Hindlimb muscle (tissue), 1 donor: Measurements from ENCODE around the gene CAMK2A. TPM values are rescaled to one million over a fixed set of nuclear protein-coding genes. Genes with fewer than 3 reads are reported as not detected.
"Not testable (repeated sequence)": the region's sequence is repeated elsewhere in the genome, so short reads cannot be mapped to it uniquely, and the experiment has no call there.

Experiments
- DNase-seq: peaks from one replicate; pipeline ENCODE4 v3.0.0-alpha.2; 2013
- polyA plus RNA-seq: library from polyadenylated mRNA; unstranded; fragments of 120-200 nt; gene quantifications from one replicate; pipeline ENCODE4 v1.2.1, GENCODE V29; 2013; ENCODE audit not compliant: insufficient read length

The CAMK2A gene
- polyA plus RNA-seq, 1 donor, result 116 TPM

DNA sequence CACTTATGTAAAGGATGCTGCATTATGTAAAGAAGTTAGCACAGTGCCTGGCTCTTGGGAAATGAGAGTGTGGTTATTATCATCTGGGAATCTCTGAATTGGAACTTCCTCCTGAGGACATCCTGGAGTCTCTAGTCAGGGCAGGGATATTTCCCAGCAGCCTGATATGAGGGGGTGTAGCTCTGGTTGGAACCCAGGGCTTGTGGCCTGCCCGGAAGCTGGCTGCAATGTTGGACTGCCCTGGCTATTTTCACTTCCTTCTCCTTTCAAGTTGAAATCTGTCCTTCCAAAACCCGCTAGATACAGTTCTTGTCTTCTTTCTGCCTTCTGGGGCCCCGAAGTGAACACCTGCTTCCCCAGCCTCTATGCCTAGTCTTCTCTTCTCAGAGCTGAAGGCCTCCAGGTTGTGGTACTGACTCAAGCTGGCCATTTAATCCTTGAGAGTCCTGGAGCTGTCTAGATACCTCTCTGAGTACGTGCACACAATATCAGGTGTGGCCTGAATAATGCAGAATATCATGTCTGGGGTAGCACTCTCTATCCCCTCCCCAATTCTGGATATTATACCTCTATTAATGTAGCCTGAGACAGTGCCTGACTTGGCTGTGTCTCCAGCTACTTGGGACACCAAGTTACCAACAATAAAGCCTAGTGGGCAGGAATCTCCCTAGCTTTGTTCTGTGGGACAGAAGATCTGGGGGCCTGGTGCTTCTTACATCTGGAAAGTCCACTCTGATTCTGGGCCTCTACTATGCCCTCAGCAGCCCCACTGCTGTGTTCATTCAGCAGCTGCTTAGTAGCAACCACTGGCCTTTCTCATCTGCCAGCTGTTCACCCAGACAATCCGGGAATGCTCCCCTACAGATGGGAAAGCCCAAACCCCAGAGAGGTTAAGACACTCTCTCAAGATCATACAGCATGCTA is 54.7 kb downstream of the CAMK2A start:
- DNase-seq, result no peak

DNA sequence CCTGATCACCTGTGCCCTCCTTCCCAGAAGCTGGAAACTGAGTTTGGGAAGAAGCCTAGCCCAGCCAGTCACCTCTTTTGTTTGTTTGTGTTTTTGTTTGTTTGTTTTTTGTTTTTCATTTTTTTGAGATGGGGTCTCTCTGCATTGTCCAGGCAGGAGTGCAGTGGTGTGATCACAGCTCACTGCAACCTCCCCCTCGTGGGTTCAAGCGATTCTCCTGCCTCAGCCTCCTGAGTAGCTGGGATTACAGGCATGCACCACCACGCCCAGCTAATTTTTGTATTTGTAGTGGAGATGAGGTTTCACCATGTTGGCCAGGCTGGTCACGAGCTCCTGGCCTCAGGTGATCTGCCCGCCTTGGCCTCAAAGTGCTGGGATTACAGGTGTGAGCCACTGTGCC is 55.9 kb downstream of the CAMK2A start:
- DNase-seq, result not testable (repeated sequence)

DNA sequence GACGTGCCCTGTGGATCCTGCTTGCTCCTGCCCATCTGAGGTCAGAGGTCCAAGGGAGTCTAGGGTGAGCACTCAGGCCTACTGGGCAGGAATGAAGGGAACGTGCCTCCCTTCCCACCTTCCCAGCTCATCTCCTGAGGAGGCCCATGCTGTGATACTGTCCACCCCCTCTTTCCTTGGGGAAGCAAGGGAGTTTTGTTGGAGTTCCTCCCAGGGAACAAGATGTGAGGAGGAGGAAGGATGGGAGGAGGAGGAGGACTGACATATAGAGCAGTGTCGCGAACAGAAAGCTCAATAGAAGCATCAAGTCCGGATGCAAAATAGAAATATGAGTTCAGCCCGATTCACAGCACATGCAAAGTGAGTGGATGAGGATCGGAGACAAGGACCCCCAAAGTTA is 58.7 kb downstream of the CAMK2A start:
- DNase-seq, result no peak

DNA sequence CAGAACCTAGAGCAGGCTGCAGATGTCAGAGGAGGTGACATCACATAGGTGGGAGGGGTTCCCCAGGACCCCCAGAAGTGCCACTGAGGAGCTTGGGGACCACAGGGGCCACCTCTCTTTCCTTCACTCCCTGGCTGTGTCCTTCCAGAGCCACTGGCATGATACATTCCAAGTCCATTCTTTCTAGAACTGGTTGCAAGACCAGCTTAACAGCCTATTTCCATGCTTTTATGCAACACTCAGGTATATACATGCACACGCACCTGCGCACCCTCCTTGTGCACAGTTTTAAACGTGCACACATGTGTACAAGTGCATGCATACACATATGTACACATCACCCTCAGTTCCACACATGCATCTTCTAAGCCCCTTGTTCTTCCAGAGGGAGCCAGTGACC is 60.0 kb downstream of the CAMK2A start:
- DNase-seq, result no peak

GRCh38 chr5:150227606-150228273 is 61.8 kb downstream of the CAMK2A start:
- no peak for DNase-seq

DNA sequence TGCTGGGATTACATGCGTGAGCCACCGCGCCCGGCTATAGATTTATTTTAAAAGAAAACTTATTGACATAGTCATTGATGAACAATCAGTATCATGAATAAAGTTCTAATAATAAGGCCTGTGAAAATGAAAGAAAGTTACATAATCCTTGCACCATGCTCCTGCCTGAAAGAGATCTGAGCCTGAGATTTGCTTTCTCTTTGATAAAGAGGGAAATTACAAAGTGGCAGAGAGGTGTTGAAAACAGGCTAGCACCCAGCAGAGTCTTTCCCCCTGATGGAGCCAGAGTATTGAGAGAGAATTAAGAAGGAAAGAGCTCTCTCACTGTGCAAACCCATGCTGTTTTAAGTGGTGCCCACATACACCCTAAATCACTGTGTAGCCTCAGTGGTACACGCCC is 62.5 kb downstream of the CAMK2A start:
- no peak for DNase-seq

DNA sequence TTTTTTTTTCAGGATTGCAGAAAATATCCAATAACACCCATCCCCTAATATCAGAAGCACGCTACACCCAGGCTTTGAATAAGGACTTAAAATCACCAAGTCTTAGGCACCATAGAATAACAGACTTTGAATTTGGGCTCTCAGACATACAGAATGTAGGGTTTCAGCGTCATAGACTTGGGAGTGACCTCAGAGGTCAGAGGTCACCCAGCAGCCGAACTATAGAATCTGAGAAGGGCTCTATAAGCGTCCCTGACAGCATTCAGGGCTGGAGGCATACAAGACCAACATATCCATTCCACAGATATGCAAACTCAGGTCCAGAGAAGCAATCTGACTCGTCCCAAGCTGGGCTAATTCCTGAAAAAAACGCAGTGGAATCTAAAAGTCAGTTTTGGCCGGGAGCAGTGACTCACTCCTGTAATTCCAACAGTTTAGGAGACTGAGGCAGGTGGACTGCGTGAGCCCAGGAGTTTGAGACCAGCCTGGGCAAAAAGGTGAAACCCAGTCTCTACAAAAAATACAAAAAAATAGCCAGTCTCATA is 65.0 kb downstream of the CAMK2A start:
- no peak for DNase-seq

GRCh38 chr5:150223474-150223873 is 66.1 kb downstream of the CAMK2A start:
- no peak for DNase-seq

DNA sequence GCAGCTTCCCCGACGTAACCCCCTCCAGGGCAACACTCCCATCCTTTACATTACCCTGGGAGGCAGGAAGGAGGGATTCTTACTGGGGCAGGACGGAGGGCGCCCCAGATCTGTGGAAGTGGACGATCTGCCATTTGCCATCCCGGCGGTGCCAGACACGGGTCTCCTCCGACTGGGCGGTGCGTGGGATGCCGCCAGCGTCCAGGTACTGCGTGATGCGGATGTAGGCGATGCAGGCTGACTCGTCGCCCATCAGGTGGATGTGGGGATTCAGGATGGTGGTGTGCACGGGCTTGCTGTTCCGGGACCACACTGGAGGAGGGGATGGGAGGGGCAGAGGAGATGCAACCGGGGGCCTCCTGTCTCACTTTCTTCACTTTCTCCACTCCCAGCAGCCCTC is 66.7 kb downstream of the CAMK2A start:
- no peak for DNase-seq

DNA sequence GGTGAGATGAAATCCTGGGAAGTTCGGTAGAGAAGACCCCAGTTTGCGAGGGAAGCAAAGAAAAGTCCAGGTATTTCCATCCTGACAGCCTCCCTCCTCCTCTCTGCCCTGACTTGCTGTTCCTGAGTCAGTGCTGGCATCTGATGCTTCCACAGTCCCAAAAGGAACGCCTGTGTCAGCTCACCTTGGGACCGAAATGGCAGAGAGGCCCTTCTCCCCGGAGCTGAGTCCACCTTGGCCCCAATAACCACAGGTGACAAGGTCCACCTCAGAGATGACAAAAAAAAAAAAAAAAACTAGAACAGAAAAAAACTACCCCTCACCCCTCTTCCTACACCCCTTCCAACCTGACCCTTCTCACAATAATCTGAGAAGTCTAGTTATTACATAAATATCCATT is 68.1 kb downstream of the CAMK2A start:
- DNase-seq, result no peak

- DNase-seq, result no peak
Measured at GRCh38 chr5:150219861-150220260, 69.7 kb downstream of the CAMK2A start.

- DNase-seq, result no peak
Measured at GRCh38 chr5:150219142-150219541, 70.4 kb downstream of the CAMK2A start.

DNA sequence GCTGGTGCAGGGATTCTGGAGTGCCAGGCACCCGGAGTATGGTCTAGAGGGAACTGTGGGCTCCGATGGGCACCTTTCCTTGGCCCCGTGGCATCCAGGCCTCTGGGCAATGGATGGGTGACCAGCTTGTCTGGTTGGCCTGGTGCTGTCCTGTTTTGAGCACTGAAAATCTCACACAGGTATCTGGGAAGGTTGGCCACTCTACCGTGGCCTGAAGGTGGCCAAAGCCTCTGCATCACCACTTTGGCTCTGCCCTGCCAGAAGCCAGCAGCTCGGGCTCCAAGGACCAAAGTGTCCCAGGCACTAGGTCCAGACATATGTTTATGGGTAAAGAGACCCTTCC is 70.9 kb downstream of the CAMK2A start:
- no peak for DNase-seq

GRCh38 chr5:150217873-150218692 is 71.5 kb downstream of the CAMK2A start:
- peak; percentile 83 for DNase-seq

- DNase-seq, result no peak
Measured at GRCh38 chr5:150217038-150217437, 72.5 kb downstream of the CAMK2A start.

DNA sequence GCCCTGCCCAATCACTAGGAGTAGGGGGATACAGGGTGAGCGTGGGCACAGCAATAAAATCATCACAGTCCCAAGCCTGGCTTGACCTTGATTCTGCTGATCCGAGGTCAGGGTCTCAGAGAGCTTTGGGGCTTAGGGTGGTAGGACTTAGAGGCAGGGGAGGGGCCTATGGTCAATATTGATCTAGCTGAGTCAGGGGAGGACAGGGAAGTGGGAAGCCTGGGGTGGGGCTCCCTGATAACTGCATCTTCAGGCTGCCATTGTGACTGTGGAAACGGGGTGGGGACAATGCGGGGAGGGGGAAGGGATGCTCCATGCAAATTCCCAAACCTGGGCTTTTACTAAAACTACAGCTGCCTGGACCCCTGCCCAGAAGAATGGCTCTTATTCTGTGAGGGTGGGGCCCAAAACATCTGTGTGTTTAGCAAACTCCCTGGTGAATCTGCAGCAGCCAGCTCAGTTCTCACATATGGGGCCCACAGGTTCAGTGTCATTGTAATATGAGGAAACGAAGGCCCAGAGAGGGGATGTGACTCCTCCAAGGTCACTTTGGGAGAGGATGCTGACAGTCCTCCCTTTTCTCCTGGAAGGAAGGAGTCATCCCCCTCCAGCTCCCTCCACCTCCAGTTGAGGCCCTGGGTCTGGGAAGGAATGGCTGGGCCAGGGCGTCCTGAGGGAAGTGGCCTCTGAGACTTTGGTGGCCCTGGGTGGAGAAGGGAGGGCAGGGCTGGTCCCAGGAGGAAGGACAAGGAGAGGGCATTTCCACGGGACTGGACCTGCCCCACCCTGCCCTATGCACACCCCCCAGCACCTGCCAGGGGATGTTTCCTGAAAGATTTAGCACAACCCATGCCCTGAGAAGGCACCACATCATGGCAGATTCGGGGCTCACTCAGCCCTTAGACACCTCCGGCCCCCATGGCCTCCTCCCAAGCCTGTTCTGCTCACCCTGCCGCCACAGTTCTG is 73.3 kb downstream of the CAMK2A start:
- DNase-seq, result peak; percentile 71

DNA sequence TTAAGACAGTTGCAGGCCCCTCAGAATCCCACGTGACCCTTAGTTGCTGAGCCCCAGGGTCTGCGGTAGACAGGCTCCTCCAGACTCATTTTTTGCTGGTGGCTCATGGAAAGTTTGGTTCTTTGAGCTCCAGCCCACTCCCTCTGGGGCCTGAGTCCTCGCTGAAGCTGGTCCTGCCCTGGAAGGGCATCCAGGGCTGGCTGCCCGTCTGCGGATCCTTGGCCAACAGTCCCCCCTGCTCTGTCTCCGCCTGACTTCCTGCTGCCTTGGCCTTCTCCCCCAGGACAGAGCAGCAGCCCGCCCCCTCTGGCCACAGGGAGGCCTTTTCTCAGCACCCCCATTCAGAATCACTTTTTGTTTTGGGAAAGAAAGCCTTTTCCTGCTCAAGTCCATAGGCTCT is 75.3 kb downstream of the CAMK2A start:
- no peak for DNase-seq

DNA sequence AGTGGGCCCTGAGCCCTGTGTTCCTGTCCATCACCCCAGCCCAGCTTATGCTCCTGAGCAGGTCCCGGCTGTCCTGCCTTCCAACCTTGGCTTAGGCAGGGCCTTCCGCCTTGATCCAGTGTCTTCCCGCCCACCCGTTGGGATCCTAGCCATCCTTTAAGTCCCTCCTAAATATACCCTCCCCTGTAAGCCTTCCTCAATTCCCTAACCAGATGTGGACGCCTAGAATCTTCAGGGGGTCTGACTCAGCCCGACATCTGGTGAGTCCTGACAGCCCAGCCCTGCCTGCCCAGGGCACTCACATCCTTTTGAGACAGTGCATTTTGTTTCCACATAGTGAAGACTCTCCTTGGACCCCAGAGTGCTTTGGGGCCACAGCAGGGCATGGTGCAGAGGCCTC is 76.0 kb downstream of the CAMK2A start:
- DNase-seq, result peak; percentile 70

DNA sequence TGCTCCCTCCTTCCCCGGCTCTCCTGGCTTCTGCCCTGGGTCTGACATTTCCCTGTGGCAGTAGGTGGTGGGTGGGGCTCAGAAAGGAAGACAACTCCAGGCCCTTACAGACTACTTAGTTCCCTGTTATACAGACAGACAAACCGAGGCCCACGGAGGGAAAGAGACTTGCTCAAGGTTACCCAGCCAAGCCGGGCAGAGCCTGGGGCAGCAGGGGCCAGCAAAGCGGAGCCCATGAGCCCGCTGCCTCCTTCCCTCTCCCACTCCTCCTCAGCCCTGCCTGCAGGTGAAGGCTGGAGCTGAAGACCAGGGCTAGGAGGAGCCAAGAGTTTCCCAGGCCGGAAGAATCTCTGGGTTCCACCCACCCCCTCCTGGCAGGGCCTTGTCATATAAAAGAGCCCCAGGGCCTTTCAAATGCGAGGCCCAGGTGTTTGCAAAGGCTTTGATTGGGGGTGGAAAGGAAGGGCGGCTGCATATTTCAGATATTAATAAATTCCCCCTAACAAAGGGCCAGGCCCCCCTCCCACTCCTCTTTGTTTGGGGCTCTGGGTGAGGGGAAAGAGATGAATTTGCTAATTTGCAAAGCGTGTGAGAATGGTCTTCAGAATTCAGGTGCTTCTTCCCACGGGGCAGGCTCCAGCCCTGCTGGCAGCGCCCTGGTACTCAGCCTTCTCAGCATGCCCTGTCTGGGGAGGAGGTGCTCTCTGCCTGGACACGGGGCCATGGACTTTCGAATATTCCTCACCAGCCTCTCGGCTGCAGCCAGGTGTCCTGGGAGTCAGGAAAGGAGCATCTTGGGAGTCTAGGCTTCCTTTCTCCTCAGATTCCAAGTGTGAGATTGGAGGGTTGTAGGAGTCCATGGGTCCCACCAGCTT is 78.2 kb downstream of the CAMK2A start:
- no peak for DNase-seq

DNA sequence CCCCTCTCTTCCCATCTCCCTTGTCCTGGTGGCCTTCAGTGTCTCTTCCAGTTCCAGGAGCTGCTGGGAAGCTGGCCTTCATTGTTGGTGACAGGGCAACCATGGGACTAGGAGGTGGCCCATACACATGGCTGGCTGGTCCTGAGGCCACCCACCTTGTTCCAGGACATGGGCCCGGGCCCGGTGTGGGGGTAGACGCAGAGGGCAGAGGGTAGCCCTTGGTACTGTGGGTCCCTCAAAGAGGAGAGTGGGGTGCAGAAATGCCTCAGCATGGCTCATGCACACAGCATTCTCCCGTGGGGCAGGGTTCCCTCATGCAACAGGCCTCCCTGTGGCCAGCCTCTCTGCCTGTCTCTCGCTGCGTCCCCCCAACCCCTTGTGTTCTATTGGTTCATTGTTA is 78.9 kb downstream of the CAMK2A start:
- no peak for DNase-seq
